ENCODE measurements around the gene ARHGAP28. TPM values are rescaled to one million over a fixed set of nuclear protein-coding genes. Genes with fewer than 3 reads are reported as not detected.
A peak's percentile ranks its signal among the peaks of the same experiment; 100 is the strongest.

ARHGAP28 gene
- total RNA-seq, 1 experiment from 2014 or later = 9.2 TPM

DNA sequence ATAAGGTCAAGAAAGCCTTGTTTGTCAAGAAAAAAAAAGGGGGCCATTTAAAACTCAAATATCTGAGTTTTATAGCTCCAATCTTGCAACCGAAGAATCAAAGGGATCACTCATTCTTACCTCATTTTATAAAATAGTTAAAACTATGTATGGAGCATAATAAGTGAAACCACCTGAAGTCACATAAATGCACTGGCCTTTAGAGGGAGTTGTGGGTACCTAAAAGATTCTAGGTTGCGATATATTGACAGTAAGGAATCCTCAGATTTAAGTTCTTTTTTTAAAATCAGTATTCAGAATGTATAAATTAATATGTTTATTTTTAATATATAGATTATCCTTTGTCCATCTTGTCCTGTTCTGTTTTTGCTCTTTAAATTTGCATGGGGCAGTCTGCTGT is 3.4 kb downstream of the ARHGAP28 start:
- no peak overlapping the region for H3K27ac Mint-ChIP-seq
- no peak overlapping the region for H2BK15ac ChIP-seq (ENCODE audit: low read depth, low read length)
- TF ChIP-seq, protein P1, sequence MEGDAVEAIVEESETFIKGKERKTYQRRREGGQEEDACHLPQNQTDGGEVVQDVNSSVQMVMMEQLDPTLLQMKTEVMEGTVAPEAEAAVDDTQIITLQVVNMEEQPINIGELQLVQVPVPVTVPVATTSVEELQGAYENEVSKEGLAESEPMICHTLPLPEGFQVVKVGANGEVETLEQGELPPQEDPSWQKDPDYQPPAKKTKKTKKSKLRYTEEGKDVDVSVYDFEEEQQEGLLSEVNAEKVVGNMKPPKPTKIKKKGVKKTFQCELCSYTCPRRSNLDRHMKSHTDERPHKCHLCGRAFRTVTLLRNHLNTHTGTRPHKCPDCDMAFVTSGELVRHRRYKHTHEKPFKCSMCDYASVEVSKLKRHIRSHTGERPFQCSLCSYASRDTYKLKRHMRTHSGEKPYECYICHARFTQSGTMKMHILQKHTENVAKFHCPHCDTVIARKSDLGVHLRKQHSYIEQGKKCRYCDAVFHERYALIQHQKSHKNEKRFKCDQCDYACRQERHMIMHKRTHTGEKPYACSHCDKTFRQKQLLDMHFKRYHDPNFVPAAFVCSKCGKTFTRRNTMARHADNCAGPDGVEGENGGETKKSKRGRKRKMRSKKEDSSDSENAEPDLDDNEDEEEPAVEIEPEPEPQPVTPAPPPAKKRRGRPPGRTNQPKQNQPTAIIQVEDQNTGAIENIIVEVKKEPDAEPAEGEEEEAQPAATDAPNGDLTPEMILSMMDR (conservative IDR thresholded peaks at IDR 0.05) = peak; percentile 48; the same call in 2 of the 3 replicates
- no peak overlapping the region for H3K4ac ChIP-seq (ENCODE audit: low read depth, low read length)
- peaks cover 0 to 2% of the 10 kb centered on the region in 2 experiments; a peak in 1 of 5 replicates for H3K9me3 Mint-ChIP-seq
- no peak overlapping the region for H3K56ac ChIP-seq (ENCODE audit: insufficient read length, low read depth, low read length)
- no peak overlapping the region for H3T11ph ChIP-seq (ENCODE audit: low read length)
- no peaks in the 10 kb centered on the region for H3K36me3 Mint-ChIP-seq (ENCODE audit: insufficient read depth in 1 of 3, low read depth in 3 of 3)
- no peak overlapping the region for H3K27ac ChIP-seq (ENCODE audit: insufficient read length, low read depth, low read length)
- peaks cover 3% of the 10 kb centered on the region for H3K23me2 ChIP-seq (ENCODE audit: insufficient read length, low read depth, low read length, poor library complexity, severe bottlenecking)
- H2BK5ac ChIP-seq (ENCODE audit: insufficient read length, low read length) = no peak overlapping the region
- no peak overlapping the region for H3K4me3 Mint-ChIP-seq
- H3K18ac ChIP-seq (ENCODE audit: insufficient read length, low read depth, low read length) = no peak overlapping the region
- no CpG with 5 or more reads among the region's 2 CpGs for WGBS (ENCODE audit: extremely low coverage, insufficient read length, low lambda C conversion rate)
- no peak for DNase-seq
- H2AFZ ChIP-seq (ENCODE audit: low read length) = no peak overlapping the region
- H2BK20ac ChIP-seq (ENCODE audit: low read depth, low read length, poor library complexity, severe bottlenecking) = no peak overlapping the region
- no peak overlapping the region for H2BK120ac ChIP-seq (ENCODE audit: low read depth, low read length, poor library complexity, severe bottlenecking)
- peaks cover 59% of the 10 kb centered on the region in 2 experiments for H3K4me1 Mint-ChIP-seq
- no peak overlapping the region for H3K4me2 ChIP-seq (ENCODE audit: insufficient read depth, insufficient read length, low read length)
- peaks cover 7% of the 10 kb centered on the region; the same call in 1 of the 2 replicates for H3K4me1 ChIP-seq (ENCODE audit: insufficient read depth, low read length)
- H2BK12ac ChIP-seq (ENCODE audit: insufficient read length, low read depth, low read length) = no peak overlapping the region
- H4K91ac ChIP-seq (ENCODE audit: insufficient read length, low read depth, low read length) = no peak overlapping the region
- H3K23ac ChIP-seq (ENCODE audit: insufficient read length, low read depth, low read length) = no peak overlapping the region
- H3K79me2 ChIP-seq (ENCODE audit: insufficient read depth, low read length) = no peaks in the 10 kb centered on the region
- no peak overlapping the region for H2AK5ac ChIP-seq (ENCODE audit: insufficient read length, low read length)
- no peak overlapping the region for H4K5ac ChIP-seq (ENCODE audit: insufficient read length, low read depth, low read length)
- no peaks in the 10 kb centered on the region for H4K20me1 ChIP-seq (ENCODE audit: control insufficient read depth, insufficient read depth, insufficient read length)
- H3K9me3 ChIP-seq (ENCODE audit: control insufficient read depth, low read depth, low read length) = no peaks in the 10 kb centered on the region
- no peak overlapping the region for H3K9ac ChIP-seq (ENCODE audit: extremely low read depth, insufficient read length, low read length)
- no peaks in the 10 kb centered on the region for H3K27me3 Mint-ChIP-seq (ENCODE audit: low read depth)
- H3K27me3 ChIP-seq (ENCODE audit: insufficient read depth, low read length) = no peaks in the 10 kb centered on the region
- no peak overlapping the region for H3K14ac ChIP-seq (ENCODE audit: insufficient read depth, low read length)
- H4K8ac ChIP-seq (replicated peaks; ENCODE audit: insufficient read length, low read depth, low read length) = no peak overlapping the region
- no peaks in the 10 kb centered on the region for H3K79me1 ChIP-seq (ENCODE audit: insufficient read depth, low read depth, low read length, poor library complexity, severe bottlenecking)
